Measurements from ENCODE around the gene LRRC7. TPM values are rescaled to one million over a fixed set of nuclear protein-coding genes. Genes with fewer than 3 reads are reported as not detected.
"Not testable (repeated sequence)": the region's sequence is repeated elsewhere in the genome, so short reads cannot be mapped to it uniquely, and the experiment has no call there.

The LRRC7 gene
- total RNA-seq, 2 experiments from 2014 or later: 0.14 TPM; not detected in 1

DNA sequence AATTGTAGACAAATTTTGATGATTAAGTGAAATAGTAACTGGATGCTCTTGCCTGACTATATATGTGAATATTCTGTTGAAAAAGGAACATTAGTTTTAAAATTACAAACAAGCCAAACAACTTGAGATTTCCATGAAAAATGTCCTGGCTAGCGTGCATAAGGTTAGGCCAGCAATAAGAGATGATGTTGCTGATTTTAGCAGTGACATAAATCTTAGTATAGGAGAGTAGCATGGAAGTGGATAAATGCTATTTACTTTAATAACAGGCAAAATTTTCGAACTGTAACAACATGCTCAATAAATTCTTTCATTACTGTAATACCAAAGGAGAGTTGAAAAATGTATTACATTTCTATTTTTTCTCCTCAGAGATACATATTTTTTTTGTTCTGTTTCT lies 266.6 kb downstream of the LRRC7 start:
- H3K4me1 Mint-ChIP-seq: no peaks in the 10 kb centered on the region
- no peaks in the 10 kb centered on the region for H3K27me3 Mint-ChIP-seq
- no peak overlapping the region for H3K27ac Mint-ChIP-seq
- no peak overlapping the region for H3K4me3 Mint-ChIP-seq
- DNase-seq: no peak
- H3K9me3 Mint-ChIP-seq: peaks cover 1% of the 10 kb centered on the region
- no peaks in the 10 kb centered on the region for H3K36me3 Mint-ChIP-seq

DNA sequence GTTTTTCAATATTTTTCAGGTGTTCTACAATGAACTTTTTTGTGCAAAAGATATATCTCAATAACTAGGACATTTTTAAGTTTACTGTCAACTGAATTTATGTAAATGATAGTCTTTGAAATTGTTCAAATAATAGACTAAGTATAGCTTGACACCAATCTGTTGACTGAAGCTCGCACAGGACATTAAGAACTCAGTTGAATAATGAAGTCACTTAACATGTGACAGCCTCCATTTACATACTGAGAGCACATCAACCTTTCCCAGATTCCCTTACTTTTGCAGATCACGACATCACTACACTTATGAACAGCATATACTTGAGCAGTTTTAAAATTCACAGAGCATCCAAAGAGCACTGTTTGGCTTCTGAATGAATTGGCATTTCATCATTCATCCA lies 268.2 kb downstream of the LRRC7 start:
- Mint-ChIP-seq H3K36me3 (no peaks in the 10 kb centered on the region), H3K27me3 (no peaks in the 10 kb centered on the region), H3K4me3 (no peak overlapping the region), H3K27ac (no peak overlapping the region), H3K9me3 (peaks cover 1% of the 10 kb centered on the region), H3K4me1 (no peaks in the 10 kb centered on the region)
- DNase-seq: no peak

GRCh38 chr1:69836971-69837636 lies 269.4 kb downstream of the LRRC7 start:
- H3K36me3 Mint-ChIP-seq: no peaks in the 10 kb centered on the region
- H3K4me1 Mint-ChIP-seq: no peaks in the 10 kb centered on the region
- no peak overlapping the region for H3K4me3 Mint-ChIP-seq
- no peak for DNase-seq
- H3K9me3 Mint-ChIP-seq: no peaks in the 10 kb centered on the region
- no peak overlapping the region for H3K27ac Mint-ChIP-seq
- H3K27me3 Mint-ChIP-seq: no peaks in the 10 kb centered on the region

- Mint-ChIP-seq H3K4me1 (no peaks in the 10 kb centered on the region), H3K27me3 (no peaks in the 10 kb centered on the region), H3K36me3 (no peaks in the 10 kb centered on the region), H3K9me3 (no peaks in the 10 kb centered on the region), H3K27ac (no peak overlapping the region), H3K4me3 (no peak overlapping the region)
- no peak for DNase-seq
Observed at GRCh38 chr1:69842326-69842725, 274.6 kb downstream of the LRRC7 start.

DNA sequence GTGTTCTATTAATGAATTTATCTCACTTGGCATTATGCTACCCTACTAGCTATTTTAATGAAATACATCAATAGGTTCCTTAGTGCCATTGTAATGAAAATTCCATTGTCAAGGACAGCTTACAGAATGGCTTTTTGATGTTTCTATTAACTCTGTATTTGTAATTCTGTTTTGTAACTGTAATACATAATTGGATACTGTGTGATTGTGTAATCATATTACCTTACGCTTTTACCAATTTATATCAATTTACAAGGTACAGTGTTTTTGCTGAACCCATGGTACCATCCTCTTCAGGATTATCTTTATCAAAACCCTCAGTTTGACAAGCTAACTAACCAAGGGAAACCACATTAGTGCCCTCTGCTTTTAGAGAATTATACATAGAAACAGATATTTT lies 277.9 kb downstream of the LRRC7 start:
- Mint-ChIP-seq H3K9me3 (peaks cover 2% of the 10 kb centered on the region), H3K36me3 (no peaks in the 10 kb centered on the region), H3K4me3 (no peak overlapping the region), H3K27me3 (no peaks in the 10 kb centered on the region), H3K27ac (no peak overlapping the region), H3K4me1 (no peaks in the 10 kb centered on the region)
- no peak for DNase-seq

- Mint-ChIP-seq H3K4me1 (no peaks in the 10 kb centered on the region), H3K36me3 (no peaks in the 10 kb centered on the region), H3K4me3 (no peak overlapping the region), H3K27me3 (no peaks in the 10 kb centered on the region), H3K9me3 (peaks cover 2% of the 10 kb centered on the region), H3K27ac (no peak overlapping the region)
- no peak for DNase-seq
Observed at GRCh38 chr1:69846267-69846666, 278.5 kb downstream of the LRRC7 start.

DNA sequence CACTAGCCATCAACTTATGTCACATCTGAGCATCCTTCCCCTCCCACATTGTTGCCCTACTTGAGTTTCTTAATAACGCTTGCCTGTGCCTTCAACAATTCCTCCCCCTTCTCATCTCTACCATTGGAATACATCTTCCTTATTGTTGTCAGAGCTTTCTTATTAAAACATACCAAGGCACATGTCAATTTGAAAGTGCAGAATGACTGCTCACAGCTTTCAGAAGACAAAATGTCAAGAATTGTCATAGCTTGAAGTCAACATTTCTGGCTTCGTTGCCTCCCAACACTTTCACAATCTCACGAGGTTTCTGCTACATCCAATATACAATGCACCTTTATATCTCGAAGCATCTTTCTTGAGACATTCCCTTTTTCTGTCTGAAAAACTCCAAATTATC lies 279.9 kb downstream of the LRRC7 start:
- Mint-ChIP-seq H3K27me3 (no peaks in the 10 kb centered on the region), H3K27ac (no peak overlapping the region), H3K36me3 (no peaks in the 10 kb centered on the region), H3K4me3 (no peak overlapping the region), H3K9me3 (peaks cover 2% of the 10 kb centered on the region), H3K4me1 (no peaks in the 10 kb centered on the region)
- DNase-seq: no peak

GRCh38 chr1:69852151-69852550 lies 284.4 kb downstream of the LRRC7 start:
- Mint-ChIP-seq H3K27me3 (no peaks in the 10 kb centered on the region), H3K9me3 (peaks cover 2% of the 10 kb centered on the region), H3K27ac (no peak overlapping the region)

GRCh38 chr1:69852706-69853105 lies 285.0 kb downstream of the LRRC7 start:
- no peak for DNase-seq
- no peaks in the 10 kb centered on the region for H3K27me3 Mint-ChIP-seq
- no peaks in the 10 kb centered on the region for H3K4me1 Mint-ChIP-seq
- no peak overlapping the region for H3K27ac Mint-ChIP-seq
- H3K36me3 Mint-ChIP-seq: no peaks in the 10 kb centered on the region
- H3K9me3 Mint-ChIP-seq: peaks cover 2% of the 10 kb centered on the region
- H3K4me3 Mint-ChIP-seq: no peak overlapping the region

More at GRCh38 chr1:69852151-69852550, 284.4 kb downstream of the LRRC7 start:
- DNase-seq: no peak
- H3K36me3 Mint-ChIP-seq: no peaks in the 10 kb centered on the region
- no peak overlapping the region for H3K4me3 Mint-ChIP-seq
- no peaks in the 10 kb centered on the region for H3K4me1 Mint-ChIP-seq

- no peaks in the 10 kb centered on the region for H3K27me3 Mint-ChIP-seq
- H3K4me3 Mint-ChIP-seq: no peak overlapping the region
- no peak for DNase-seq
- no peaks in the 10 kb centered on the region for H3K36me3 Mint-ChIP-seq
- H3K27ac Mint-ChIP-seq: no peak overlapping the region
- H3K4me1 Mint-ChIP-seq: no peaks in the 10 kb centered on the region
- H3K9me3 Mint-ChIP-seq: no peaks in the 10 kb centered on the region
Observed at GRCh38 chr1:69858534-69858933, 290.8 kb downstream of the LRRC7 start.

GRCh38 chr1:69861641-69862040 lies 293.9 kb downstream of the LRRC7 start:
- peaks cover 1% of the 10 kb centered on the region for H3K9me3 Mint-ChIP-seq
- H3K27me3 Mint-ChIP-seq: no peaks in the 10 kb centered on the region
- H3K4me3 Mint-ChIP-seq: no peak overlapping the region
- no peaks in the 10 kb centered on the region for H3K4me1 Mint-ChIP-seq
- no peak for DNase-seq
- no peaks in the 10 kb centered on the region for H3K36me3 Mint-ChIP-seq
- no peak overlapping the region for H3K27ac Mint-ChIP-seq

- no peak for DNase-seq
- Mint-ChIP-seq H3K9me3 (peaks cover 1% of the 10 kb centered on the region), H3K4me1 (no peaks in the 10 kb centered on the region), H3K36me3 (no peaks in the 10 kb centered on the region), H3K4me3 (no peak overlapping the region), H3K27ac (no peak overlapping the region), H3K27me3 (no peaks in the 10 kb centered on the region)
Observed at GRCh38 chr1:69862906-69863305, 295.2 kb downstream of the LRRC7 start.

DNA sequence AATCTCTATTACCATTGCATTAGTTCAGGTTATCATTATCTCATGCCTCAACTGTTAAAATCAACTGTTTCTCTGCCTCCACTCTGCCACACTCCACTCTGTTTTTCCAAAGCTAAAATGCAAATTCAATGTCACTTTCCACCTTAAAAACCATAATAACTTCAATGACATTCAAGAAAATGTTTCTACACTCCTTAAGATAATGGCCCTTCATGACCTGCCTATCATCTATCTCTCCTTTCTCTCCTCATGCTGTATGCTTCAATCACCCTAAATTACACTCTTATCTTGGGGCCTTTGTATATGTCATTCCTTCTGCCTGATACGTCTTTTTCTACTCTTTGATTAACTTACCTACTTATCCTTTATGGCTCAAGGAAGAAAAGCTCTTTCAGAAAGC lies 296.0 kb downstream of the LRRC7 start:
- H3K27ac Mint-ChIP-seq: no peak overlapping the region
- H3K4me1 Mint-ChIP-seq: no peaks in the 10 kb centered on the region
- no peak for DNase-seq
- H3K9me3 Mint-ChIP-seq: peaks cover 1% of the 10 kb centered on the region
- H3K4me3 Mint-ChIP-seq: no peak overlapping the region
- H3K36me3 Mint-ChIP-seq: no peaks in the 10 kb centered on the region
- no peaks in the 10 kb centered on the region for H3K27me3 Mint-ChIP-seq

GRCh38 chr1:69871412-69871811 lies 303.7 kb downstream of the LRRC7 start:
- DNase-seq: no peak
- Mint-ChIP-seq H3K27me3 (no peaks in the 10 kb centered on the region), H3K36me3 (no peaks in the 10 kb centered on the region), H3K4me1 (no peaks in the 10 kb centered on the region), H3K4me3 (no peak overlapping the region), H3K27ac (no peak overlapping the region), H3K9me3 (no peaks in the 10 kb centered on the region)

- Mint-ChIP-seq H3K36me3 (no peaks in the 10 kb centered on the region), H3K27ac (no peak overlapping the region), H3K27me3 (no peaks in the 10 kb centered on the region), H3K4me3 (no peak overlapping the region), H3K4me1 (peaks cover 2% of the 10 kb centered on the region), H3K9me3 (peaks cover 3% of the 10 kb centered on the region)
- DNase-seq: no peak
Observed at GRCh38 chr1:69878338-69878737, 310.6 kb downstream of the LRRC7 start.

- not testable (repeated sequence) for H3K4me1 Mint-ChIP-seq, H3K4me3 Mint-ChIP-seq, H3K27ac Mint-ChIP-seq, H3K9me3 Mint-ChIP-seq, DNase-seq, H3K36me3 Mint-ChIP-seq, H3K27me3 Mint-ChIP-seq
Observed at GRCh38 chr1:69888016-69888415, 320.3 kb downstream of the LRRC7 start.

Data from activated naive CD8-positive, alpha-beta T cell treated with anti-CD3 and anti-CD28 coated beads for 36 hours (primary cell).